AG10803 (cell line): Measurements from ENCODE around the gene PPP2R3A.
"Not testable (repeated sequence)": the region's sequence is repeated elsewhere in the genome, so short reads cannot be mapped to it uniquely, and the experiment has no call there.

ENCODE experiments used
- DNase-seq: peaks from one replicate; pipeline ENCODE4 v3.0.0; 2010; ENCODE audit warnings: low read depth
- H3K4me3 ChIP-seq: 2 replicates; pipeline ENCODE4 v1.5.1; 2011; ENCODE audit warnings: mild to moderate bottlenecking, low read length, control low read depth
- CTCF ChIP-seq: conservative IDR thresholded peaks from 2 replicates; pipeline ENCODE4 v1.5.1; 2011; ENCODE audit warnings: mild to moderate bottlenecking, low read length, control low read depth, inconsistent platforms

Gene PPP2R3A

GRCh38 chr3:136189859-136190617 lies 224.5 kb downstream of the PPP2R3A start:
- H3K4me3 ChIP-seq: no peak overlapping the region
- TF ChIP-seq CTCF: no peak

GRCh38 chr3:136192195-136192594 lies 226.7 kb downstream of the PPP2R3A start:
- not testable (repeated sequence) for DNase-seq

More at GRCh38 chr3:136189859-136190617, 224.5 kb downstream of the PPP2R3A start:
- no peak for DNase-seq

GRCh38 chr3:136192831-136193230 lies 227.3 kb downstream of the PPP2R3A start:
- DNase-seq: no peak
- TF ChIP-seq CTCF: no peak
- H3K4me3 ChIP-seq: peak overlapping the region; percentile 94

More at GRCh38 chr3:136192195-136192594, 226.7 kb downstream of the PPP2R3A start:
- H3K4me3 ChIP-seq: peak overlapping the region; percentile 94

GRCh38 chr3:136193278-136194054 lies 227.9 kb downstream of the PPP2R3A start:
- no peak for DNase-seq
- TF ChIP-seq CTCF: no peak
- peak overlapping the region; percentile 94 for H3K4me3 ChIP-seq

GRCh38 chr3:136194409-136195257 lies 229.1 kb downstream of the PPP2R3A start:
- peak; percentile 11; the same call in 1 of the 2 replicates for TF ChIP-seq CTCF
- no peak for DNase-seq
- H3K4me3 ChIP-seq: peak overlapping the region; percentile 94

GRCh38 chr3:136195258-136196063 lies 229.9 kb downstream of the PPP2R3A start:
- peak overlapping the region; percentile 94 for H3K4me3 ChIP-seq
- no peak for TF ChIP-seq CTCF
- DNase-seq: peak; percentile 72
